GM12875 (cell line): ENCODE results near the gene SPHK2.

Experiments used
- H3K4me3 ChIP-seq: one replicate; pipeline ENCODE4 v1.5.1; 2011; ENCODE audit warnings: low read depth, low read length, control low read depth
- CTCF ChIP-seq: IDR thresholded peaks from 2 replicates; pipeline ENCODE4 v1.5.1; 2011; ENCODE audit warnings: low read depth, mild to moderate bottlenecking, control low read depth, inconsistent platforms, low read length, moderate library complexity, borderline replicate concordance; ENCODE audit not compliant: insufficient read depth

SPHK2 gene

GRCh38 chr19:48606463-48607358, 12.6 kb upstream of the SPHK2 start, which contains the start of gene SPACA4:
Gene SPACA4, plus strand, starts transcription at chr19:48606742. Its CDS starts 237 bp downstream, at chr19:48606979.
- TF ChIP-seq CTCF: no peak
- H3K4me3 ChIP-seq: no peak within 1 kb of the TSS

GRCh38 chr19:48607359-48607755, 11.9 kb upstream of the SPHK2 start:
- H3K4me3 ChIP-seq: no peak overlapping the region
- no peak for TF ChIP-seq CTCF

GRCh38 chr19:48608798-48609263, 10.5 kb upstream of the SPHK2 start:
- H3K4me3 ChIP-seq: no peak overlapping the region

GRCh38 chr19:48609571-48610108, 9.7 kb upstream of the SPHK2 start:
- no peak for TF ChIP-seq CTCF

More at GRCh38 chr19:48608798-48609263, 10.5 kb upstream of the SPHK2 start:
- TF ChIP-seq CTCF: peak; percentile 75

GRCh38 chr19:48611872-48612271, 7.4 kb upstream of the SPHK2 start:
- no peak overlapping the region for H3K4me3 ChIP-seq
- TF ChIP-seq CTCF: no peak

More at GRCh38 chr19:48609571-48610108, 9.7 kb upstream of the SPHK2 start:
- H3K4me3 ChIP-seq: no peak overlapping the region

- no peak overlapping the region for H3K4me3 ChIP-seq
- no peak for TF ChIP-seq CTCF
These were observed 6.1 kb upstream of the SPHK2 start for GRCh38 chr19:48613024-48613851.
